ENCODE results near the gene SUSD1.
"Not testable (repeated sequence)": the region's sequence is repeated elsewhere in the genome, so short reads cannot be mapped to it uniquely, and the experiment has no call there.

The SUSD1 gene

DNA sequence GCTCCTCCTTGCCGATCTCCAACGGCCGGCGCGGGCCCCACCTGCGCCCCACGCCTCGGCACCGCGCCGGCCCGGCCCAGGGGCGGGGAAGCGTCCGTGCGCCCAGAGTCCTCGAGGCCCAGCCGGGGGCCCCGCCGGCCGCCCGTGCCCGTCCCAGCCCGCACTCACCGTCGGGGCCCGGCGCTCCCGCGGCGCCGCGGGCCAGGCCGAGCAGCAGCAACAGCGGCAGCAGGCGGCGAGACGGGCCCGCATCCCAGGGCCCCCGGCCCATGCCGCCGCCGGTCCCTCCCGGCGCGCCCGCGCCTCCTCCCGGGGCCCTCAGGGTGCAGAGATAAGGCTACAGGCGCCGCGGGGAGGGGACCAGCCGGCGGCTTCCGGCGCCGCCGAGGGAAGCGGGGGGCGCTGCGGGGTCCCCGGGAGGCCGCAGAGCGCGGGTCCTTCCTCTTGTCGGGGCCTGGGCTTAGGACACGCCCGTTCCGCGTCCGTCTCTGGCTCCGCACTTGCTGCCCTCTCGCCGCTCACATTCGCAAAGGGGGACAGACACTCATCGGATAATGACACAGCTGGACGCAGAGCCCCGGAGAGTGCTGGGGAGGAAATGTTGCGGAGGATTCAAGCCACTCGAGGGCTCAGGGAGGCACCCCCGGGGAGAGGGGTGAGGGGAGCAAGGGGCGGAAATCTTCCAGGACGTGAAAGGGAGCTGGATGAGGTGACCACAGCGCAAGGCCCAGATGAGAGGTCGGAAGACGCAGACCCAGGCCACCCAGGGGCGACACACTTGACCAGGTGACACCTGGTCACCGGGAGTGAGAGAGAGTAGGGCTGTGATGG lies at the start of gene SUSD1:
Gene SUSD1, minus strand, starts transcription at position 333 of the 831 bp plus-strand sequence. Its CDS starts 62 bp downstream, at position 271.
- no peak for DNase-seq (ENCODE audit: low read depth)

DNA sequence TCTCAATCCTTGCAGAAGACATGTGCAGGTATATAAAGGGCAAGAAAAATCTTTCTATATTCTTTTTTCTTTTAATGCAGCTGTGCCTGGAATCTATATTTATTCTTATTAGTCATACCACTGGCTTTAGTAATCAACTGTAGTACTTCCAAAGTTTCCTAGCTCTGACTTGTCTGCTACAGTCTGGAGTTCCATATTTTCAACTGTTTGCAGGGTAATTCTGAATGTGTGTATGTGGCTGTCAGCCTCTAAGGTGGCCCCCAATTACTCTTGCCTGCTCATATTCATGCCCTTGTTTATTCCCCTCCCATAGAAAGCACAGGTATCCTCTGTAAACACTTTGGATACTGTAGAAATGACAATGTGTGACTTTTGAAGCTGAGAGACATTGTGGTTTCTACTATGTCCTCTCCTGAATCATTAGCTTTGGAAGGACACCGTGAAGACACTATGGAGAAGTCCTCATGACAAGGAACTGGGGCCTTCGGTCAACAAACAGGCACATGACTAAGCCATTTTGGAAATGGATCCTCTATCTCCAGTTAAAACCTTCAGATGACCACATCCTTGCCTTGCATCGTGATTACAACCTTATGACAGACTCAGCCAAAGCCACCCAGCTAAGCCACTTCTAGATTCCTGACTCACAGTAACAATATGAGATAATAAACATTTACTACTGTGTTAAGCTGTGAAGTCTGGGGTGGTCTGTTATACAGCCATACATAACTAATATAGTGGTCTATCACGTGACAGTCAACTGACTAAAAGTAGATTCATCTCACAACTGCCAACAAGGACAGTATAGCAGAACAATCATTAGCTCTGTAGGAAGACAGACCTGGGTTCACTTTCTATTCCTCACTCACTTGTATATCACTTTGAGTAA lies 49.5 kb upstream of the SUSD1 start:
- DNase-seq (ENCODE audit: low read depth), result no peak

DNA sequence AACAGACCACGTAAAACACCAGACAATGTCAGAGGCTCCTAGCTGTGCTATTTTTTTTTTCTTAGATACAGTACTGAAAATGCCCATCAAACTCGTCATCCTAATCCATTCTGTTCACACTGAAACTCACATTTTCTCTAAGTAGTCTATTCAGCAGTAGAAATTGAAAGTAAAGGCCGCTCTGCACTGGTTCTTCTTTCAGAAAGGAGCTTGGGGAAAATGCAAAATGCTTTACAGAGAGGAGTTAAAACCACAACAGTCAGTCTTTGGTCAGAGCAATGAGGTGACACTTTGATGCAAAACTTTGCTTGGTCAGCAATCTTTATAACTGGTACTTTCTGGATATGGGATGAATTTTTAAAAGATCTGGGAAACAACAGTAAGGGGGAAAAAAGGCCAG lies 43.8 kb upstream of the SUSD1 start:
- no peak for DNase-seq (ENCODE audit: low read depth)

- no peak for DNase-seq (ENCODE audit: low read depth)
These were observed 37.8 kb upstream of the SUSD1 start for GRCh38 chr9:112212926-112213325.

DNA sequence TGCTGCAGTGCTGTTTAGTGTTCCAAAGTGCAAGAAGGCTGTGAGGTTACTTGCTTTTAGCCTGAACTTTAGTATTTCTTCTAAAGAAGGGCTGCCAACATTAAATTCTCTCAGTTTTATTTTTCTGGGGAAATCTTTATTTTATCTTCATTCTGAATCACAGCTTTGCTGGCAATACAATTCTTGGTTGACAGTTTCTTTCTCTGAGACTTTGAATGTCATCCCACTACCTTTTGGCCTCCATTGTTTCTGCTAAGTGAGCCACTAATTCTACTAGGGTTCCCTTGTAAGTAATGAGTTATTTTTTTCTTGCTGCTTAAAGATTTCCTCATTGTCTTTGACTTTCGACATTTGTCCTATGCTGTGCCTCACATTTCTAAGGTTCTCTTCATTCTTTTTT lies 32.4 kb upstream of the SUSD1 start:
- DNase-seq (ENCODE audit: low read depth), result no peak

GRCh38 chr9:112203536-112203935 lies 28.4 kb upstream of the SUSD1 start:
- DNase-seq (ENCODE audit: low read depth), result peak; percentile 30

- no peak for DNase-seq (ENCODE audit: low read depth)
These were observed 25.6 kb upstream of the SUSD1 start for GRCh38 chr9:112200711-112201110.

- no peak for DNase-seq (ENCODE audit: low read depth)
These were observed 23.5 kb upstream of the SUSD1 start for GRCh38 chr9:112198646-112199045.

- no peak for DNase-seq (ENCODE audit: low read depth)
These were observed 19.9 kb upstream of the SUSD1 start for GRCh38 chr9:112194969-112195431.

DNA sequence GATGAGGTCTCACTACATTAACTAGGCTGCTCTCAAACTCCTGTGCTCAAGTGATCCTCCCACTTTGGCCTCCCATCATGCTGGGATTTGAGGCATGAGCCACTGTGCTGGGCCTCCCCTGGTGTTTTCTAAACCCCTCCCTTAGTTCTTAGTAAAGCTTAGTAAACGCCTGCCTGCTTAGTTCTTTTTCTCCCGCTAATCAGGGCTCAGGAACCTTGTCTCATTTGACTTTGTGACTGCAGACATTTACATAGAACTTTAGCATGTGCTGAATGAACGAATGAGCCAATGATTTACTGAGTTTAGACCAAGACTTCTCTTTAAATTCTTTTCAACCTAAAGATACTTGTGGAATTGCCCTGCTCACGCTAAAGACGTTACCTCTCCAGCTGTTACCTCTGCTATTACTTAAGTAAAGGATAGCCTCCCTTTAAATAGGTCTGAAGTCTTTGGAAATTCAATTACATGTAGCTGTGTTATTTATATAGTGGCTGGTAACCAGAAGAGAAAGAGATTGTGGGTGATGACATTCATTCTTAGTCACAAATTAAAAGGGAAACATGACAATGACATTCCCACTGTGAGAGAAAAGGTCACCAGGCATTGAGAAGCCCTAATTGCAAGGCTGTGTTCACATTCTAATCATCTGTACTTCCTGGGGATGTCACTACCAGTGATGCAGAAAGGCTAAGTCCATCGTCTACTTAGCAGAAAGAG lies 18.6 kb upstream of the SUSD1 start:
- no peak for DNase-seq (ENCODE audit: low read depth)

GRCh38 chr9:112190320-112190719 lies 15.2 kb upstream of the SUSD1 start:
- not testable (repeated sequence) for DNase-seq (ENCODE audit: low read depth)

GRCh38 chr9:112188884-112189283 lies 13.8 kb upstream of the SUSD1 start:
- DNase-seq (ENCODE audit: low read depth), result no peak

GRCh38 chr9:112187404-112187803 lies 12.3 kb upstream of the SUSD1 start:
- no peak for DNase-seq (ENCODE audit: low read depth)

- DNase-seq (ENCODE audit: low read depth), result no peak
These were observed 11.6 kb upstream of the SUSD1 start for GRCh38 chr9:112186695-112187094.

DNA sequence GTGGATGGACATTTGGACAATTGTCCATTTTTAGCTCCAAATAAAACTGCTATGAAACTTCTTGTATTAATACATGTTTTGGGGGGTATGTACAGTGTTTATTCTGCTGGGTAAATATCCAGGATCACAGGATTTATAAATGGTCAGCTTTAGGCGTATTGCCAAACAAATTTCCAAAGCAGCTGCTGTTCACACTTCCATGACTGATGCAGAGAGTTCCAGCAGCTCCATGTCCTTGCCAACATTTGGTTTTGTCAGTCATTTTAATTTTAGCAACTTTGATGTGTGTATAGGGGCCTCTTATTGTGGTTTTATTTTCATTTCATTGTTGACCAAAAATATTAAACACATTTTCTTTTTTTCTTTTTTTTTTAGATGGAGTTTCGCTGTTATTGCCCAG lies 9.8 kb upstream of the SUSD1 start:
- no peak for DNase-seq (ENCODE audit: low read depth)

- no peak for DNase-seq (ENCODE audit: low read depth)
These were observed 9.1 kb upstream of the SUSD1 start for GRCh38 chr9:112184221-112184620.

GRCh38 chr9:112180387-112180881 lies 5.3 kb upstream of the SUSD1 start:
- no peak for DNase-seq (ENCODE audit: low read depth)

GRCh38 chr9:112179816-112180215 lies 4.7 kb upstream of the SUSD1 start:
- DNase-seq (ENCODE audit: low read depth), result no peak

- DNase-seq (ENCODE audit: low read depth), result no peak
These were observed 1.4 kb upstream of the SUSD1 start for GRCh38 chr9:112176524-112176923.

DNA sequence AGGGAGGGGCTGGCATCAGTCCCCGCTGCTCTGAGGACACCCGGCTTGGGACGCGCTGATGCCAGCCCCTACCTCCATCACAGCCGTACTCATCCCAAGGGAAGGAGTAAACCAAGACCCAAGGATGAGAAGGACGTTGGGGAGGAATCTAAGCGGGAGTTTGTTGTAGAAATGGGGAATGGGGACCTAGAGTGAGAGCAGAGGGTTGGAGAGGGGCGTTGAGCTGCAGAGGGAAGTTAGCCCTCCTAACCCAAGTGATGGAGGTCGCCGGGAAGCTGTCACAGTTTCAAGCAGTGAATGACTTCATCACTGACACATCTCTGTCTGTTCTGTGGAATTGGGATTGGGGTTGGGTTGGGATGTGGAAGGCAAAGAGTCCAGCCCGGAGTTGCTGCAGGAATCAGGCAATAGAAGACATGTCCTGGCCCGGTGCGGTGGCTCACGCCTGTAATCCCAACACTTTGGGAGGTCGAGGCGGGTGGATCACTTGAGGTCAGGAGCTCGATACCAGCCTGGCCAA lies 759 bp upstream of the SUSD1 start:
- DNase-seq (ENCODE audit: low read depth), result no peak

DNA sequence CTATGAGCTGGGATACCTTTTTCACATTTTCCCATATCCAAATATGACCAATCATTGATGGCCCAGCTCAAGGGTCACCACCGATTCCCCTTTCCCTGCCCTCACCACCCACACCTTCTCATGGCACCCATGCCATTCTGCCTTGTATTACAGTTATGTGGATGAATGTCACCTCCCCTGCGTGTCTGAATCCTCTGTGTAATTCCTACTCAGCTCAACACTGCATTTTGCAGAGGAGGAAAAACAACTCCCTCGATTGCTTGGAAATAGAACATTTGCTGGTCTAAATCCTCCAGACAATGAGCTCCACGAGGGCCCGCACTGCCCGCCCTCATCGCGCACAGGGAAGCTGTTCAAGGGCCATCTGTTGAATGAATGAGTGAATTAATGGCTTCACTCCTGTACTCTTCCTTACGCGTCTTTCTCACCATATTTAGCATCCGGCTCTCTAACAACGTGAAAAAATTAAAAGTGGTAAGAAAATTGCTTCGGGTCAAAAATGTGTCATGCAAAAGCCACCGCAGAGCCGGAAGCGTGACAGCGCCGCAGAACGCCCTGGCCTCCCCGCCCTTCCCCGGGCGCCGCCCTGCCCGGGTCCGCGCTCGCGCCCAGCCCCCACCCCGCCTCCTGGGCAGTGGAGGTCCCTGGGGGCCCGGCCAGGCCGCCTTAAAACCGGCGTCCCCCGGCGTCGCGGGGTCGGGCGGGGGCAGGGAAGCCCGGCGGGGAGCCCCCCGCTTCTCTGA lies 704 bp downstream of the SUSD1 start:
- peak; percentile 24 for DNase-seq (ENCODE audit: low read depth)

Data from HS-27A (cell line).